NOMO-1 (cell line): Measurements from ENCODE around the gene RICTOR.

ENCODE experiments used
- DNase-seq, 2 experiments: peaks; one replicate each; lab custom pipeline; 2025; ENCODE audit not compliant: unreplicated experiment in 2 of 2; lab: John Stamatoyannopoulos, UW

RICTOR gene

GRCh38 chr5:38948501-38948900, 125.7 kb downstream of the RICTOR start:
- no peak for DNase-seq

GRCh38 chr5:38944282-38944681, 129.9 kb downstream of the RICTOR start:
- no peak for DNase-seq

- no peak for DNase-seq
These were observed 132.3 kb downstream of the RICTOR start for GRCh38 chr5:38941912-38942311.

- no peak for DNase-seq
These were observed 133.9 kb downstream of the RICTOR start for GRCh38 chr5:38940230-38940858.

- no peak for DNase-seq
These were observed 135.2 kb downstream of the RICTOR start for GRCh38 chr5:38938973-38939372.

GRCh38 chr5:38938424-38938823, 135.8 kb downstream of the RICTOR start:
- no peak for DNase-seq

- DNase-seq, result no peak
These were observed 137.9 kb downstream of the RICTOR start for GRCh38 chr5:38936269-38936668.

GRCh38 chr5:38935437-38935836, 138.8 kb downstream of the RICTOR start:
- DNase-seq, result no peak

GRCh38 chr5:38932854-38933408, 141.3 kb downstream of the RICTOR start:
- DNase-seq, result no peak

- DNase-seq, result no peak
These were observed 142.5 kb downstream of the RICTOR start for GRCh38 chr5:38931731-38932130.

GRCh38 chr5:38929838-38930237, 144.4 kb downstream of the RICTOR start:
- DNase-seq, result no peak

GRCh38 chr5:38927470-38927869, 146.7 kb downstream of the RICTOR start:
- no peak for DNase-seq

GRCh38 chr5:38926121-38926520, 148.1 kb downstream of the RICTOR start:
- no peak for DNase-seq

GRCh38 chr5:38925154-38925925, 148.9 kb downstream of the RICTOR start:
- no peak for DNase-seq

- peak in 1 of 2 experiments; percentile 8 for DNase-seq
These were observed 150.3 kb downstream of the RICTOR start for GRCh38 chr5:38923661-38924451.

GRCh38 chr5:38922199-38922598, 152.0 kb downstream of the RICTOR start:
- peak; percentile 46 to 56 for DNase-seq

GRCh38 chr5:38921174-38921573, 153.0 kb downstream of the RICTOR start:
- DNase-seq, result no peak

GRCh38 chr5:38916802-38917201, 157.4 kb downstream of the RICTOR start:
- no peak for DNase-seq

GRCh38 chr5:38913714-38914113, 160.5 kb downstream of the RICTOR start:
- DNase-seq, result no peak

- no peak for DNase-seq
These were observed 162.3 kb downstream of the RICTOR start for GRCh38 chr5:38911933-38912332.

GRCh38 chr5:38906503-38906902, 167.7 kb downstream of the RICTOR start:
- DNase-seq, result no peak
